ENCODE data around the gene SEMA3B.

DNA sequence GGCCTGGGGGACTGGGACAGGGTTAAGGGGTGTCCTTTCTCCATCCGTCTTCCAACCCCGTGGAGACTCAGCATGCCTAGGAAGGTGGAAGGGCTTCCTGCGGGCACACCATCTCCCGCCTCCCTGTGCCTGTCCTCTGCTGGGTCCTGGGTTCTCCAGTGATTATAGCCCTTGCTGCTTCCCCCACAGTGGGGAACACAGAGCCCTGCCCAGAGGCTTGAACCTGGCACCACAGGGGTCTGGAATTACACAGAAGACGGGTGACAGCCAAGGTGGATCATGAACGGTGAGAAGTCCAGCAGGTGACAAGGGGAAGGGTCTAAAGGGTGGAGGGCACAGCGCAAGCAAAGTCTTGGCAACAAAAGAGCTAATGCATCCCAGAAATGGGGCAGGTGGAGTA is 6.2 kb upstream of the SEMA3B start:
- TF ChIP-seq, protein P1, sequence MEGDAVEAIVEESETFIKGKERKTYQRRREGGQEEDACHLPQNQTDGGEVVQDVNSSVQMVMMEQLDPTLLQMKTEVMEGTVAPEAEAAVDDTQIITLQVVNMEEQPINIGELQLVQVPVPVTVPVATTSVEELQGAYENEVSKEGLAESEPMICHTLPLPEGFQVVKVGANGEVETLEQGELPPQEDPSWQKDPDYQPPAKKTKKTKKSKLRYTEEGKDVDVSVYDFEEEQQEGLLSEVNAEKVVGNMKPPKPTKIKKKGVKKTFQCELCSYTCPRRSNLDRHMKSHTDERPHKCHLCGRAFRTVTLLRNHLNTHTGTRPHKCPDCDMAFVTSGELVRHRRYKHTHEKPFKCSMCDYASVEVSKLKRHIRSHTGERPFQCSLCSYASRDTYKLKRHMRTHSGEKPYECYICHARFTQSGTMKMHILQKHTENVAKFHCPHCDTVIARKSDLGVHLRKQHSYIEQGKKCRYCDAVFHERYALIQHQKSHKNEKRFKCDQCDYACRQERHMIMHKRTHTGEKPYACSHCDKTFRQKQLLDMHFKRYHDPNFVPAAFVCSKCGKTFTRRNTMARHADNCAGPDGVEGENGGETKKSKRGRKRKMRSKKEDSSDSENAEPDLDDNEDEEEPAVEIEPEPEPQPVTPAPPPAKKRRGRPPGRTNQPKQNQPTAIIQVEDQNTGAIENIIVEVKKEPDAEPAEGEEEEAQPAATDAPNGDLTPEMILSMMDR (IDR thresholded peaks at IDR 0.05): no peak
- TF ChIP-seq POLR2A (IDR thresholded peaks at IDR 0.05) (no peak), EP300 (IDR thresholded peaks at IDR 0.05) (no peak), POLR2AphosphoS5 (IDR thresholded peaks at IDR 0.05) (no peak)

Measured in upper lobe of left lung (tissue), 4 donors.